SK-N-SH (cell line): ENCODE results near the gene TECTB.

Experiments
- CHD2 ChIP-seq: fragments of 150-350 bp; IDR thresholded peaks from 2 replicates; pipeline ENCODE4 v1.6.1; 2018; ENCODE audit warnings: low read length; ENCODE audit not compliant: partially characterized antibody
- CTCF ChIP-seq: fragments of 200-600 bp; sonication (generic); IDR thresholded peaks from 2 replicates; pipeline ENCODE4 v1.6.1; 2017; ENCODE audit warnings: antibody characterized with exemption, mild to moderate bottlenecking, moderate library complexity
- EP300 ChIP-seq, 2 experiments: IDR thresholded peaks; 2 replicates each; pipeline versions ENCODE4 v1.4.0 to v1.6.1; 2012; ENCODE audit warnings: borderline replicate concordance in 1 of 2, low read depth in 1 of 2, low read length in 1 of 2
- GABPA ChIP-seq: IDR thresholded peaks from 2 replicates; pipeline ENCODE4 v1.4.0; 2012; ENCODE audit warnings: low read depth, mild to moderate bottlenecking
- GATA2 ChIP-seq: sonication (generic); formaldehyde crosslinking; IDR thresholded peaks from 2 replicates; pipeline ENCODE4 v1.5.0; 2020; ENCODE audit warnings: mild to moderate bottlenecking, missing genetic modification reagents
- NFIC ChIP-seq: IDR thresholded peaks from 2 replicates; pipeline ENCODE4 v1.4.0; 2012; ENCODE audit warnings: borderline replicate concordance
- NRF1 ChIP-seq: IDR thresholded peaks from 2 replicates; pipeline ENCODE4 v1.6.1; 2012; ENCODE audit warnings: low read depth, mild to moderate bottlenecking, low read length
- RAD21 ChIP-seq: IDR thresholded peaks from 2 replicates; pipeline ENCODE4 v1.6.1; 2012; ENCODE audit warnings: mild to moderate bottlenecking, low read length
- RCOR1 ChIP-seq: fragments of 150-350 bp; IDR thresholded peaks from 2 replicates; pipeline ENCODE4 v1.6.1; 2017; ENCODE audit warnings: antibody characterized with exemption, low read length
- RXRA ChIP-seq: IDR thresholded peaks from 2 replicates; pipeline ENCODE4 v1.4.0; 2012; ENCODE audit warnings: low read depth, mild to moderate bottlenecking, borderline replicate concordance
- SIN3A ChIP-seq: IDR thresholded peaks from 2 replicates; pipeline ENCODE4 v1.6.1; 2012; ENCODE audit warnings: low read depth, mild to moderate bottlenecking, low read length, moderate library complexity, borderline replicate concordance
- TAF1 ChIP-seq: IDR thresholded peaks from 2 replicates; pipeline ENCODE4 v1.6.1; 2012; ENCODE audit warnings: low read depth, mild to moderate bottlenecking, low read length, moderate library complexity, borderline replicate concordance
- TEAD4 ChIP-seq: IDR thresholded peaks from 2 replicates; pipeline ENCODE4 v1.4.0; 2012; ENCODE audit warnings: mild to moderate bottlenecking, borderline replicate concordance; ENCODE audit not compliant: insufficient read depth

DNA sequence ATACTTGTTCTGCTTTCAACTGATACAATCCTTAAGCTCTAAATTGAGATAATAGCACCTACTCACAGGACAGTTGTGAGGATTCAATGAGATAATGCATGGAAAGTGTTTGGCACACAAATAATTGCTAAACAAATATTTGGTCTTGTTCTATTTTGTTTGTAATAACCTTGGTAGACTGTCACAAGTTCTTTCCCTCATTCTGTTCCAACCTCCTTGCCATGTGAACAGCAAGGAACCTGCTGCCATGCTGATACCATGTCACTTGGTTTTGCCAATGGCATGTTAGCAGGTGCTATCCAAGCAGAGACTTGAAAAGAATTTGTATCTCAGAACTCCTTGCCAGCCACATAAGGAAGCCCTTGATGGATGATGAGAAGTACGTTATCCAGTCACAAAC, 24.8 kb upstream of the TECTB start:
- TF ChIP-seq CHD2: no peak
- no peak for TF ChIP-seq EP300 (IDR thresholded peaks at IDR 0.05; ENCODE audit: borderline replicate concordance in 1 of 2, low read depth in 1 of 2, low read length in 1 of 2)
- TF ChIP-seq GABPA: no peak
- TF ChIP-seq NRF1: no peak
- no peak for TF ChIP-seq RCOR1
- TF ChIP-seq CTCF: no peak
- TF ChIP-seq GATA2 (CRISPR knock-in tag): no peak
- no peak for TF ChIP-seq TAF1
- TF ChIP-seq SIN3A: no peak
- TF ChIP-seq NFIC: no peak
- TF ChIP-seq TEAD4: no peak
- TF ChIP-seq RAD21: no peak
- TF ChIP-seq RXRA: no peak
